ENCODE results near the gene ARHGAP4.

GRCh38 chrX:153927672-153927921 lies 1.5 kb upstream of the ARHGAP4 start:
- TF ChIP-seq POLR2A (IDR thresholded peaks at IDR 0.05; ENCODE audit: low read depth, low read length) (peak; percentile 1; the same call in 1 of the 2 replicates), POLR2AphosphoS5 (IDR thresholded peaks at IDR 0.05; ENCODE audit: low read depth, low read length) (no peak), TAF1 (IDR thresholded peaks at IDR 0.05; ENCODE audit: borderline replicate concordance, low read depth, low read length) (no peak)
